Endothelial cell of umbilical vein (primary cell): ENCODE results near the gene ST8SIA2. TPM values are rescaled to one million over a fixed set of nuclear protein-coding genes. Genes with fewer than 3 reads are reported as not detected.

ENCODE experiments used
- BruUV-seq: library from RNA; stranded (reverse); fragments of 400-500 nt; replicated peaks from 2 replicates; lab custom pipeline; 2021; lab: Mats Ljungman, UMichigan
- CTCF ChIA-PET: fragments of 300-600, 350-600 bp; sonication (Branson Sonifier 250); formaldehyde crosslinking; loops from one replicate; lab custom pipeline; 2021; ENCODE audit warnings: antibody characterized with exemption, inconsistent platforms; lab: Charles Lee
- POLR2A ChIA-PET: fragments of 300-600, 350-600 bp; sonication (Branson Sonifier 250); formaldehyde crosslinking; loops from one replicate; lab custom pipeline; 2021; ENCODE audit warnings: antibody characterized with exemption, inconsistent platforms; lab: Charles Lee
- DNase-seq: peaks from one replicate; pipeline ENCODE4 v3.0.0-alpha.2; 2011; ENCODE audit warnings: low read depth, low spot score
- FAIRE-seq: peaks from 2 replicates; lab custom pipeline; 2011; peaks lifted over from hg19 to GRCh38; lab: Jason Lieb, UNC
- H2AFZ ChIP-seq: 2 replicates; pipeline ENCODE4 v1.6.0; 2012; ENCODE audit warnings: low read depth, low read length, control low read depth, inconsistent platforms
- H3K27ac ChIP-seq: 2 replicates; pipeline ENCODE4 v1.5.1; 2011; ENCODE audit warnings: low read depth, mild to moderate bottlenecking, control low read depth, low read length, moderate library complexity; ENCODE audit not compliant: insufficient read depth
- H3K27me3 ChIP-seq, 2 experiments: 2 replicates each; pipeline versions ENCODE4 v1.6.0 to v1.6.1; 2011; ENCODE audit warnings: low read length in 2 of 2, mixed read lengths in 1 of 2; ENCODE audit not compliant: control insufficient read depth in 2 of 2, insufficient read depth in 2 of 2
- H3K36me3 ChIP-seq, 2 experiments: 2 replicates in 1 of 2; 3 replicates in 1 of 2; pipeline ENCODE4 v1.5.1; 2011; ENCODE audit warnings: low read length in 2 of 2, mild to moderate bottlenecking in 1 of 2, moderate library complexity in 1 of 2; ENCODE audit not compliant: control insufficient read depth in 2 of 2, insufficient read depth in 2 of 2; ENCODE audit errors: extremely low read depth in 1 of 2
- H3K4me1 ChIP-seq: 3 replicates; pipeline ENCODE4 v1.5.1; 2011; ENCODE audit warnings: mild to moderate bottlenecking, low read length; ENCODE audit not compliant: control insufficient read depth, insufficient read depth; ENCODE audit errors: extremely low read depth
- H3K4me2 ChIP-seq: 2 replicates; pipeline ENCODE4 v1.6.1; 2011; ENCODE audit warnings: low read length, control low read depth, mixed read lengths; ENCODE audit not compliant: insufficient read depth
- H3K4me3 ChIP-seq, 3 experiments: fragments of 200-600 bp in 1 of 3; sonication (generic), shearing (Covaris generic) in 1 of 3; replicated peaks in 1 of 3; 2 replicates each; pipeline ENCODE4 v1.5.1; 2011 to 2016; ENCODE audit warnings: control low read depth in 3 of 3, low read length in 3 of 3, mild to moderate bottlenecking in 2 of 3, inconsistent platforms in 1 of 3, low read depth in 1 of 3, moderate library complexity in 1 of 3; ENCODE audit not compliant: insufficient read depth in 1 of 3
- H3K79me2 ChIP-seq: 2 replicates; pipeline ENCODE4 v1.6.0; 2012; ENCODE audit warnings: low read length, inconsistent platforms; ENCODE audit not compliant: control insufficient read depth, insufficient read depth
- H3K9ac ChIP-seq: replicated peaks from 2 replicates; pipeline ENCODE3; 2011; ENCODE audit warnings: low read length, control low read depth; ENCODE audit not compliant: insufficient read depth; ENCODE audit errors: extremely low read depth
- H3K9me1 ChIP-seq: replicated peaks from 3 replicates; pipeline ENCODE4 v1.6.0; 2011; ENCODE audit warnings: mild to moderate bottlenecking, low read length; ENCODE audit not compliant: control insufficient read depth, insufficient read depth; ENCODE audit errors: extremely low read depth
- H3K9me3 ChIP-seq: replicated peaks from 2 replicates; pipeline ENCODE4 v1.5.1; 2012; ENCODE audit warnings: low read length, inconsistent platforms; ENCODE audit not compliant: control insufficient read depth, insufficient read depth
- H4K20me1 ChIP-seq: replicated peaks from 2 replicates; pipeline ENCODE3; 2011; ENCODE audit warnings: mild to moderate bottlenecking, low read length; ENCODE audit not compliant: control insufficient read depth, insufficient read depth; ENCODE audit errors: extremely low read depth
- CTCF ChIP-seq, 2 donors: IDR thresholded peaks; 1 replicate in 1 of 2; 2 replicates in 1 of 2; pipeline ENCODE4 v1.5.1; 2011; ENCODE audit warnings: low read length in 2 of 2, mild to moderate bottlenecking in 2 of 2, moderate library complexity in 2 of 2, control low read depth in 1 of 2, inconsistent platforms in 1 of 2, low read depth in 1 of 2; ENCODE audit not compliant: insufficient read depth in 1 of 2; ENCODE audit errors: extremely low read depth in 1 of 2
- EZH2 ChIP-seq: IDR thresholded peaks from 2 replicates; pipeline ENCODE4 v1.6.1; 2012; ENCODE audit warnings: borderline replicate concordance, low read depth, mild to moderate bottlenecking, moderate library complexity, low read length, inconsistent platforms; ENCODE audit not compliant: severe bottlenecking
- FOS ChIP-seq: IDR thresholded peaks from 2 replicates; pipeline ENCODE4 v1.6.1; 2011; ENCODE audit warnings: mild to moderate bottlenecking, low read length, moderate library complexity, borderline replicate concordance; ENCODE audit not compliant: insufficient read depth
- GATA2 ChIP-seq: IDR thresholded peaks from 2 replicates; pipeline ENCODE4 v1.7.0; 2011; ENCODE audit warnings: low read depth, mild to moderate bottlenecking, moderate library complexity, mixed read lengths, low read length; ENCODE audit not compliant: insufficient read length, insufficient read depth
- JUN ChIP-seq: IDR thresholded peaks from 2 replicates; pipeline ENCODE4 v1.6.1; 2011; ENCODE audit warnings: borderline replicate concordance, low read depth; ENCODE audit not compliant: insufficient read length, insufficient read depth
- MAX ChIP-seq: IDR thresholded peaks from 2 replicates; pipeline ENCODE4 v1.6.1; 2011; ENCODE audit not compliant: insufficient read depth, insufficient read length
- MYC ChIP-seq: IDR thresholded peaks from one replicate; pipeline ENCODE4 v1.6.1; 2011; ENCODE audit warnings: mild to moderate bottlenecking, low read depth, low read length
- POLR2A ChIP-seq: IDR thresholded peaks from 2 replicates; pipeline ENCODE4 v1.6.1; 2012; ENCODE audit warnings: low read depth, mild to moderate bottlenecking, control low read depth, low read length
- POLR2AphosphoS5 ChIP-seq: IDR thresholded peaks from 2 replicates; pipeline ENCODE4 v1.6.1; 2012; ENCODE audit warnings: low read depth, mild to moderate bottlenecking, control low read depth, low read length, moderate library complexity; ENCODE audit not compliant: insufficient read depth
- dilution Hi-C: fragments of 300-500 bp; cut with MboI; formaldehyde crosslinking; loops from one replicate; pipeline ENCODE4 v1.15.0; 2019; ENCODE audit warnings: low sequenced_read_pairs; ENCODE audit not compliant: extremely low pct_ligation_motif_present
- intact Hi-C: fragments of 100-400 bp; cut with micrococcal nuclease; formaldehyde crosslinking; loops from one replicate; pipeline ENCODE4 v1.10.0; 2022
- polyA plus RNA-seq, 4 experiments: library from polyadenylated mRNA; depleted of rRNA in 3 of 4; stranded (reverse) in 3 of 4; unstranded in 1 of 4; fragments of >200 nt; gene quantifications; 2 replicates each; pipeline versions ENCODE4 v1.2.1 to v1.2.3, GENCODE V29; 2011 to 2012; ENCODE audit warnings: missing spikeins in 1 of 4
- total RNA-seq: library from RNA; stranded (reverse); gene quantifications from 2 replicates; pipeline ENCODE4 v1.2.3, GENCODE V29; 2021

ST8SIA2 gene
- total and polyA plus RNA-seq, 2 donors (not counting 3 experiments of a cell fraction or from before 2014, with no cell fraction given), result 0.35 to 0.46 TPM

GRCh38 chr15:92409006-92409405 lies 15.3 kb downstream of the ST8SIA2 start:
- Histone ChIP-seq H2AFZ (no peak overlapping the region), H4K20me1 (no peaks in the 10 kb centered on the region), H3K79me2 (no peaks in the 10 kb centered on the region), H3K4me2 (no peak overlapping the region), H3K4me3 (no peak overlapping the region), H3K36me3 (no peaks in the 10 kb centered on the region), H3K9me3 (no peaks in the 10 kb centered on the region), H3K4me1 (no peaks in the 10 kb centered on the region), H3K27me3 (no peaks in the 10 kb centered on the region), H3K27ac (no peak overlapping the region), H3K9ac (no peak overlapping the region), H3K9me1 (no peaks in the 10 kb centered on the region)
- DNase-seq, result no peak
- no TSS peak for BruUV-seq
- FAIRE-seq, result no peak
- TF ChIP-seq GATA2 (no peak), JUN (no peak), FOS (no peak), CTCF (IDR thresholded peaks at IDR 0.05; ENCODE audit: extremely low read depth in 1 of 2, insufficient read depth in 1 of 2, low read depth in 1 of 2, low read length in 2 of 2) (no peak), MAX (no peak), POLR2A (no peak), EZH2 (no peak), MYC (no peak), POLR2AphosphoS5 (no peak)
- intact Hi-C loops (no loop called here), dilution Hi-C loops (no loop called here)
- POLR2A ChIA-PET, result no interaction called here
- CTCF ChIA-PET, result no interaction called here
